CD14-positive monocyte (primary cell): ENCODE measurements around the gene ELMO1. TPM values are rescaled to one million over a fixed set of nuclear protein-coding genes. Genes with fewer than 3 reads are reported as not detected.

Experiments used
- DNase-seq, 3 donors: peaks; one replicate each; pipeline ENCODE4 v3.0.0-alpha.2; 2011 to 2022
- H2AFZ ChIP-seq: 2 replicates; pipeline ENCODE4 v1.6.0; 2012; ENCODE audit warnings: mild to moderate bottlenecking, low read depth, low read length, inconsistent platforms; ENCODE audit not compliant: insufficient read depth, poor library complexity, severe bottlenecking
- H3K27ac ChIP-seq, 2 donors: 1 replicate in 1 of 2; 2 replicates in 1 of 2; pipeline ENCODE4 v1.5.1; 2012 to 2013; ENCODE audit warnings: low read length in 2 of 2, control low read depth in 1 of 2, inconsistent platforms in 1 of 2, low read depth in 1 of 2, mild to moderate bottlenecking in 1 of 2
- H3K27me3 ChIP-seq, 2 donors: one replicate each; pipeline versions ENCODE4 v1.6.0 to v1.6.1; 2011 to 2013; ENCODE audit warnings: low read length in 2 of 2; ENCODE audit not compliant: control insufficient read depth in 2 of 2, insufficient read depth in 2 of 2
- H3K36me3 ChIP-seq, 2 donors: replicated peaks in 1 of 2; 1 replicate in 1 of 2; 2 replicates in 1 of 2; pipeline versions ENCODE4 v1.5.1 to v1.6.1; 2012 to 2013; ENCODE audit warnings: low read length in 2 of 2, control low read depth in 1 of 2, inconsistent platforms in 1 of 2, mild to moderate bottlenecking in 1 of 2; ENCODE audit not compliant: insufficient read depth in 2 of 2, control insufficient read depth in 1 of 2
- H3K4me1 ChIP-seq, 2 donors: 1 replicate in 1 of 2; 2 replicates in 1 of 2; pipeline versions ENCODE4 v1.5.1 to v1.6.1; 2012 to 2013; ENCODE audit warnings: low read length in 2 of 2, control low read depth in 1 of 2, inconsistent platforms in 1 of 2, mild to moderate bottlenecking in 1 of 2, moderate library complexity in 1 of 2; ENCODE audit not compliant: insufficient read depth in 2 of 2, control insufficient read depth in 1 of 2
- H3K4me2 ChIP-seq: replicated peaks from 2 replicates; pipeline ENCODE3; 2012; ENCODE audit warnings: low read length, moderate library complexity, mild to moderate bottlenecking; ENCODE audit not compliant: poor library complexity, severe bottlenecking; ENCODE audit errors: extremely low read depth
- H3K4me3 ChIP-seq, 3 experiments: fragments of 200-600 bp in 1 of 3; sonication (generic) in 1 of 3; replicated peaks in 1 of 3; 1 replicate in 2 of 3; 2 replicates in 1 of 3; pipeline ENCODE4 v1.5.1; 2011 to 2013; ENCODE audit warnings: low read length in 3 of 3, mild to moderate bottlenecking in 3 of 3, control low read depth in 2 of 3, low read depth in 2 of 3, inconsistent platforms in 1 of 3, moderate library complexity in 1 of 3
- H3K79me2 ChIP-seq: 2 replicates; pipeline ENCODE4 v1.6.0; 2012; ENCODE audit warnings: mild to moderate bottlenecking, control low read depth, inconsistent platforms, low read length, moderate library complexity; ENCODE audit not compliant: insufficient read depth
- H3K9ac ChIP-seq: 2 replicates; pipeline ENCODE4 v1.6.0; 2017; ENCODE audit warnings: low read length, mild to moderate bottlenecking; ENCODE audit not compliant: insufficient read depth, poor library complexity, severe bottlenecking
- H3K9me3 ChIP-seq, 2 donors: replicated peaks in 1 of 2; 1 replicate in 1 of 2; 2 replicates in 1 of 2; pipeline versions ENCODE4 v1.5.1 to v1.6.1; 2012 to 2013; ENCODE audit warnings: low read length in 2 of 2, control low read depth in 1 of 2; ENCODE audit not compliant: control insufficient read depth in 1 of 2, insufficient read depth in 1 of 2
- H4K20me1 ChIP-seq: 2 replicates; pipeline ENCODE4 v1.6.0; 2012; ENCODE audit warnings: mild to moderate bottlenecking, low read length, control low read depth, moderate library complexity; ENCODE audit not compliant: insufficient read depth
- H3K27ac Mint-ChIP-seq, 7 donors: one replicate each; pipeline ENCODE4 v1.8.0; 2020; ENCODE audit warnings: mild to moderate bottlenecking in 7 of 7, mixed read lengths in 7 of 7, moderate library complexity in 6 of 7, inconsistent platforms in 2 of 7
- H3K27me3 Mint-ChIP-seq, 3 donors: one replicate each; pipeline ENCODE4 v1.8.0; 2021 to 2022; ENCODE audit warnings: low read depth in 3 of 3, mild to moderate bottlenecking in 3 of 3, mixed read lengths in 3 of 3, moderate library complexity in 3 of 3, inconsistent platforms in 1 of 3
- H3K36me3 Mint-ChIP-seq, 2 donors: one replicate each; pipeline ENCODE4 v1.8.0; 2020; ENCODE audit warnings: mixed read lengths in 2 of 2, inconsistent platforms in 1 of 2, mild to moderate bottlenecking in 1 of 2
- H3K4me1 Mint-ChIP-seq: one replicate; pipeline ENCODE4 v1.8.0; 2020; ENCODE audit warnings: mild to moderate bottlenecking, mixed read lengths
- H3K4me3 Mint-ChIP-seq, 2 donors: one replicate each; pipeline ENCODE4 v1.8.0; 2020; ENCODE audit warnings: mild to moderate bottlenecking in 2 of 2, mixed read lengths in 2 of 2, moderate library complexity in 1 of 2
- H3K9me3 Mint-ChIP-seq, 7 donors: one replicate each; pipeline ENCODE4 v1.8.0; 2020 to 2022; ENCODE audit warnings: mixed read lengths in 7 of 7, mild to moderate bottlenecking in 6 of 7, moderate library complexity in 6 of 7, inconsistent platforms in 2 of 7
- WGBS: methylation state at CpG from one replicate; pipeline ENCODE4 v1.1.5; 2013; ENCODE audit warnings: missing lambda C conversion rate; ENCODE audit not compliant: insufficient coverage; 5-methylcytosine and 5-hydroxymethylcytosine counted together
- intact Hi-C, 2 donors: fragments of 100-400 bp; cut with micrococcal nuclease; formaldehyde crosslinking; loops; one replicate each; pipeline versions ENCODE4 v1.15.0 to v1.15.1; 2023
- polyA plus RNA-seq, 3 donors: library from polyadenylated mRNA; depleted of rRNA in 1 of 3; unstranded in 2 of 3; stranded (reverse) in 1 of 3; fragments of 300-500 nt in 2 of 3; fragments of >200 nt in 1 of 3; fragmentation: Illumina TruSeq in 2 of 3; gene quantifications; 1 replicate in 2 of 3; 2 replicates in 1 of 3; pipeline ENCODE4 v1.2.3, GENCODE V29; 2012 to 2021
- TF ChIP-seq, protein P1 (sequence below): fragments of 200-600 bp; IDR thresholded peaks from one replicate; pipeline ENCODE4 v1.8.0; 2022; ENCODE audit warnings: antibody characterized with exemption, mild to moderate bottlenecking

Gene ELMO1
- polyA plus RNA-seq, 3 donors, result 46.6 to 50.2 (median 46.7) TPM

DNA sequence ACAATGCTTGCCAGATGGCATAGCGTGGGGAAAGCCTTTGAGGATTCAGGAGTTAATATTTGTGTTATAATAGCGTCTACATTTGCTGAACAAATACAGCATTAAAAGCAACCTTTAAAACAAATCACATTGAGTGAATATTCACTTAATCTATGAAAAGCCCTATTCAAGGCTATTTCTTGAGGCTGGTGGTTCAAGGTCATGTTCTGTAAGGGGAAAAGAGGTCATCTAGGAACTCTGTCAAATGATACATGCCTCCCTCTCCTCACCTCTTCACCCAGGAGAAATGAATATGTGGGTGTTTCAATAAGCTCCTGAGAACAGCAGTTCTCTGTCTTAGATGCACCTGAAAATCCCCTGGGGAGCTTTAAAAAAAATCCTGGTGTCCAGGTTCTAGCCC, 303.0 kb downstream of the ELMO1 start:
- Histone ChIP-seq H3K4me3 (no peak overlapping the region), H4K20me1 (peaks cover 5% of the 10 kb centered on the region), H3K4me1 (no peaks in the 10 kb centered on the region), H3K27ac (no peak overlapping the region), H3K9ac (no peak overlapping the region), H3K36me3 (peaks cover 2 to 33% of the 10 kb centered on the region in 2 donors), H3K9me3 (peaks cover 0 to 5% of the 10 kb centered on the region in 2 donors), H2AFZ (no peak overlapping the region), H3K4me2 (no peak overlapping the region), H3K27me3 (no peaks in the 10 kb centered on the region), H3K79me2 (no peaks in the 10 kb centered on the region)
- no peak for DNase-seq
- H3K36me3 Mint-ChIP-seq, result peaks cover 20 to 28% of the 10 kb centered on the region in 2 donors
- no peak overlapping the region for H3K27ac Mint-ChIP-seq
- no peaks in the 10 kb centered on the region for H3K4me1 Mint-ChIP-seq
- H3K4me3 Mint-ChIP-seq, result no peak overlapping the region
- no CpG with 5 or more reads among the region's 2 CpGs for WGBS
- TF ChIP-seq, protein P1, sequence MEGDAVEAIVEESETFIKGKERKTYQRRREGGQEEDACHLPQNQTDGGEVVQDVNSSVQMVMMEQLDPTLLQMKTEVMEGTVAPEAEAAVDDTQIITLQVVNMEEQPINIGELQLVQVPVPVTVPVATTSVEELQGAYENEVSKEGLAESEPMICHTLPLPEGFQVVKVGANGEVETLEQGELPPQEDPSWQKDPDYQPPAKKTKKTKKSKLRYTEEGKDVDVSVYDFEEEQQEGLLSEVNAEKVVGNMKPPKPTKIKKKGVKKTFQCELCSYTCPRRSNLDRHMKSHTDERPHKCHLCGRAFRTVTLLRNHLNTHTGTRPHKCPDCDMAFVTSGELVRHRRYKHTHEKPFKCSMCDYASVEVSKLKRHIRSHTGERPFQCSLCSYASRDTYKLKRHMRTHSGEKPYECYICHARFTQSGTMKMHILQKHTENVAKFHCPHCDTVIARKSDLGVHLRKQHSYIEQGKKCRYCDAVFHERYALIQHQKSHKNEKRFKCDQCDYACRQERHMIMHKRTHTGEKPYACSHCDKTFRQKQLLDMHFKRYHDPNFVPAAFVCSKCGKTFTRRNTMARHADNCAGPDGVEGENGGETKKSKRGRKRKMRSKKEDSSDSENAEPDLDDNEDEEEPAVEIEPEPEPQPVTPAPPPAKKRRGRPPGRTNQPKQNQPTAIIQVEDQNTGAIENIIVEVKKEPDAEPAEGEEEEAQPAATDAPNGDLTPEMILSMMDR, result no peak
- peaks cover under 1 to 10% (median 6%) of the 10 kb centered on the region in 7 donors for H3K9me3 Mint-ChIP-seq
- intact Hi-C loops, result no loop called here
- no peaks in the 10 kb centered on the region for H3K27me3 Mint-ChIP-seq

DNA sequence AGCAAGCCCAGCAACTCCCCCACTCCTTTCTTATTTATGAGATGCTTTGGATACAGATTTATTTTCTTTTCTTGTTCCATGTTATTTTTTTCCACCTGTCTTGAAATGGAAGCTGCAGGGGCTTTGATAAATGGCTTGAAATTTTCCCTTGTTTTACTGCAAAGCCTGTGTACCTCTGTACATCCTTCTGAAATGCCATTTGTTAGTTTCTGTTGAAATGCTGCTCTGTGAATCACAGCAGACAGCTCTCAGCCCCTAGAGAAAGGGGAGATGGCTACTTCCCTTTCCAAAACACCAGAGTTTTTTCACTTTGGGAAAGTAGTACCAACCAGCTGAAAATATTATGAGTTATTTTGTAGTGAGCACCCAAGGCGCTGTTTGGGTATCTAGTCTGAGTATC, 304.2 kb downstream of the ELMO1 start:
- Mint-ChIP-seq H3K27ac (no peak overlapping the region), H3K4me3 (no peak overlapping the region), H3K4me1 (no peaks in the 10 kb centered on the region), H3K9me3 (peaks cover 11 to 23% (median 18%) of the 10 kb centered on the region in 7 donors), H3K27me3 (no peaks in the 10 kb centered on the region), H3K36me3 (peaks cover 17 to 36% of the 10 kb centered on the region in 2 donors)
- Histone ChIP-seq H3K4me2 (no peak overlapping the region), H3K4me3 (no peak overlapping the region), H3K9me3 (peaks cover 4 to 18% of the 10 kb centered on the region in 2 donors), H3K4me1 (no peaks in the 10 kb centered on the region), H3K79me2 (no peaks in the 10 kb centered on the region), H3K27me3 (no peaks in the 10 kb centered on the region), H3K27ac (no peak overlapping the region), H3K36me3 (peaks cover 2 to 36% of the 10 kb centered on the region in 2 donors), H4K20me1 (peaks cover 5% of the 10 kb centered on the region), H3K9ac (no peak overlapping the region), H2AFZ (no peak overlapping the region)
- TF ChIP-seq, protein P1, result no peak
- intact Hi-C loops, result no loop called here
- no CpG with 5 or more reads among the region's 1 CpG for WGBS
- no peak for DNase-seq
